Suppressor macrophage treated with lipopolysaccharide for 1 hour (primary cell): ENCODE results near the gene DHX36.

Source experiments
- DNase-seq, 3 donors: peaks; one replicate each; pipeline ENCODE4 v3.0.0-alpha.2; 2020 to 2022

Gene DHX36

GRCh38 chr3:154275965-154276364 is 48.3 kb downstream of the DHX36 start:
- no peak for DNase-seq

- DNase-seq, result no peak
Observed at GRCh38 chr3:154275292-154275691, 49.0 kb downstream of the DHX36 start.

- DNase-seq, result no peak
Observed at GRCh38 chr3:154274348-154274747, 49.9 kb downstream of the DHX36 start.

- no peak for DNase-seq
Observed at GRCh38 chr3:154273381-154273780, 50.9 kb downstream of the DHX36 start.

GRCh38 chr3:154254527-154254926 is 69.8 kb downstream of the DHX36 start:
- no peak for DNase-seq

- peak; percentile 89 to 94 (median 92) for DNase-seq
Observed at GRCh38 chr3:154252759-154253638, 71.3 kb downstream of the DHX36 start.

- DNase-seq, result no peak
Observed at GRCh38 chr3:154251610-154252009, 72.7 kb downstream of the DHX36 start.

GRCh38 chr3:154250291-154250690 is 74.0 kb downstream of the DHX36 start:
- no peak for DNase-seq

GRCh38 chr3:154247806-154248415 is 76.4 kb downstream of the DHX36 start:
- no peak for DNase-seq

GRCh38 chr3:154244644-154245043 is 79.6 kb downstream of the DHX36 start:
- peak; percentile 27 to 62 (median 48) for DNase-seq

GRCh38 chr3:154243353-154243752 is 80.9 kb downstream of the DHX36 start:
- no peak for DNase-seq

GRCh38 chr3:154242766-154243165 is 81.5 kb downstream of the DHX36 start:
- DNase-seq, result no peak

GRCh38 chr3:154241496-154241895 is 82.8 kb downstream of the DHX36 start:
- no peak for DNase-seq

- DNase-seq, result no peak
Observed at GRCh38 chr3:154240235-154240634, 84.1 kb downstream of the DHX36 start.

GRCh38 chr3:154236331-154236730 is 88.0 kb downstream of the DHX36 start:
- no peak for DNase-seq

GRCh38 chr3:154235330-154235729 is 89.0 kb downstream of the DHX36 start:
- DNase-seq, result no peak

- no peak for DNase-seq
Observed at GRCh38 chr3:154229217-154229590, 95.1 kb downstream of the DHX36 start.

- DNase-seq, result no peak
Observed at GRCh38 chr3:154228561-154229216, 95.6 kb downstream of the DHX36 start.

- DNase-seq, result no peak
Observed at GRCh38 chr3:154227531-154227930, 96.8 kb downstream of the DHX36 start.

- DNase-seq, result no peak
Observed at GRCh38 chr3:154225536-154225935, 98.8 kb downstream of the DHX36 start.

GRCh38 chr3:154224866-154225265 is 99.4 kb downstream of the DHX36 start:
- DNase-seq, result no peak

GRCh38 chr3:154224366-154224765 is 99.9 kb downstream of the DHX36 start:
- no peak for DNase-seq

- no peak for DNase-seq
Observed at GRCh38 chr3:154223519-154223918, 100.8 kb downstream of the DHX36 start.
